ENCODE results near the gene CYTH1. TPM values are rescaled to one million over a fixed set of nuclear protein-coding genes. Genes with fewer than 3 reads are reported as not detected.

The CYTH1 gene
- total and polyA plus RNA-seq, 10 donors, result 66.9 to 169 (median 131) TPM

DNA sequence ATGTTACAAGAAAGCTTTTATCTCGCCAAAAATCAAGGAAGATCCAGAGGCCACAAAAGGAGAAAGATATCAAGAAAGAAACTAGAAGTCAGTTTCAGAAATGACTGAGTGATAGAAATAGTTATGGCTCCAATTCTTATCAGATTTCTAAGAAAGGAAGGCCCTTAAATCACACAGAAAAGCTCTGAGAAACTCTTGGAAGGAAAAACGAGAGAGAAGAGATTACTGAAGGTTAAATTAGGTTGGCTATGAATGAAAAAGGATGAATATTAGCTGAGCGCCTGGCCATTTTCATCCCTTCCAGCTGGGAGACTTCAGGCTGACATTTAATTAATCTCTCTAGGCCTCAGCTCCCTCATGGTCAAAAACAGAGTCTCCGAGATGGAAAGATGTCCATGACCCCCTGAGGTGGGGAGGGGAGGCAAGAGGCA, 72.3 kb downstream of the CYTH1 start:
- peaks cover 30 to 99% (median 69%) of the 10 kb centered on the region in 6 donors for H3K4me1 ChIP-seq
- peak overlapping the region in 6 of 8 donors; percentile 6 to 69 (median 50) for H3K27ac ChIP-seq
- no peaks in the 10 kb centered on the region for H3K9me3 ChIP-seq
- H3K4me3 ChIP-seq, result no peak overlapping the region
- DNase-seq, result no peak
- TF ChIP-seq POLR2A (IDR thresholded peaks at IDR 0.05), result no peak
- TF ChIP-seq, protein P1, sequence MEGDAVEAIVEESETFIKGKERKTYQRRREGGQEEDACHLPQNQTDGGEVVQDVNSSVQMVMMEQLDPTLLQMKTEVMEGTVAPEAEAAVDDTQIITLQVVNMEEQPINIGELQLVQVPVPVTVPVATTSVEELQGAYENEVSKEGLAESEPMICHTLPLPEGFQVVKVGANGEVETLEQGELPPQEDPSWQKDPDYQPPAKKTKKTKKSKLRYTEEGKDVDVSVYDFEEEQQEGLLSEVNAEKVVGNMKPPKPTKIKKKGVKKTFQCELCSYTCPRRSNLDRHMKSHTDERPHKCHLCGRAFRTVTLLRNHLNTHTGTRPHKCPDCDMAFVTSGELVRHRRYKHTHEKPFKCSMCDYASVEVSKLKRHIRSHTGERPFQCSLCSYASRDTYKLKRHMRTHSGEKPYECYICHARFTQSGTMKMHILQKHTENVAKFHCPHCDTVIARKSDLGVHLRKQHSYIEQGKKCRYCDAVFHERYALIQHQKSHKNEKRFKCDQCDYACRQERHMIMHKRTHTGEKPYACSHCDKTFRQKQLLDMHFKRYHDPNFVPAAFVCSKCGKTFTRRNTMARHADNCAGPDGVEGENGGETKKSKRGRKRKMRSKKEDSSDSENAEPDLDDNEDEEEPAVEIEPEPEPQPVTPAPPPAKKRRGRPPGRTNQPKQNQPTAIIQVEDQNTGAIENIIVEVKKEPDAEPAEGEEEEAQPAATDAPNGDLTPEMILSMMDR (IDR thresholded peaks at IDR 0.05 in 8 of 11, conservative IDR thresholded peaks at IDR 0.05 in 3 of 11), result no peak
- TF ChIP-seq POLR2AphosphoS5 (IDR thresholded peaks at IDR 0.05), result no peak
- intact Hi-C loops (cut with DNase I; ENCODE audit: low total_unique reads), result loop anchor here (2.0 kb wide), 1 partner anchor 213 kb away; no protein-coding TSS in a partner anchor
- peaks cover 0 to 49% (median 29%) of the 10 kb centered on the region in 6 donors for H3K36me3 ChIP-seq
- H3K27me3 ChIP-seq (replicated peaks in 1 of 7), result no peaks in the 10 kb centered on the region
- WGBS, 5 donors, result 62 to 71% (median 66%) methylated on average over 4 of the region's 4 CpGs

DNA sequence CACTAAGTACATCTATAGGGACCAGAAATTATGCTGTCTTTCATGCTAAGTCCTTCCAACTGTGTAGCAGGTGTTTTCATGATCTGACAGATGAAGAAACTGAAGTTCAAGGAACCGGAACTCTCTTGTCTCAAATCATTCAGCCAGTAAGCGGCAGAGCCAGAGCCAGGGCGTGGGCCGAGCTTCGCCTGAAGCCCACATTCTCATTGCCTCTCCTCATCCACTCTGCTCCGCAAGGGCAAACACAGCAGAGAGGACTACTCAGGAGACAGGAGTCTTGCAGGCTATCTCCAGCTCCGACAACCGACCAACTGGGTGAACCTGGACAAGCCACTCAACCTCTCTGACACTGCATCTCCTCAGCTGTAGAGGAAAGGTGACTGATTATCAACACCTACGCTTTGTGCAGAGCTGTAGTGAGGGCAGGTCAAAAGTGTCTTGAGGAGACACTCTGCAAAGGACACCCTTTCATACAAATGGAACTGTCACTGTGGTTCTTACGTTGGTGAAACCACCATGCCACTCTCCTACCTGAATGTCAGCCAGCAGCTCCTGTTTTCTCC, 72.9 kb downstream of the CYTH1 start:
- peak overlapping the region in 7 of 8 donors; percentile 10 to 69 (median 46) for H3K27ac ChIP-seq
- TF ChIP-seq POLR2AphosphoS5 (IDR thresholded peaks at IDR 0.05) (peak in 2 of 3 donors; percentile 17 to 25), POLR2A (IDR thresholded peaks at IDR 0.05) (no peak)

DNA sequence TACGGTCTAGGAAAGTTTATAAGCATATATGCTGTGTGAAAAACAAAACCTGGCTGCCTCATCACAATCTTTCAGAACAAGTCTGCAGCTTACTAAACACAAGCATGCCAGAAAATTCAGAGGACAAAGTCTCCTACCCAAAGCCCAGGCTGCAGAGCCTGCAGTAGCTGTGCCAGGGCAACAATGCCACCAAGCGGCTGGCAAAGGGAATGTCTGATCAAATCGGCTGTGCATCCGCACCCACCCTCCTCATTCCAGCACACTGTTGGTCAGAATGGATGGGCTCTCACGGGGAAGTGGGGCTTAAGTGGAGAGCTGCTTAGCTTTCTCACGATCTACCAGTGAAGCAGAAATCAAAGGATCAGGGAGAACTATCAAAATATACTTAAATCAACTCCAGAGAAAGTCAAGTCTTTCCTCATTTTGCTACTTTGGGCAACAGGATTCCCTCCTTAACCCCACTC, 73.5 kb downstream of the CYTH1 start:
- H3K36me3 ChIP-seq, result peaks cover 0 to 61% (median 40%) of the 10 kb centered on the region in 6 donors
- H3K4me1 ChIP-seq, result peaks cover 23 to 87% (median 58%) of the 10 kb centered on the region in 6 donors
- intact Hi-C loops (cut with DNase I; ENCODE audit: low total_unique reads), result no loop called here
- 13 to 40% (median 17%) methylated on average over 3 to 6 of the region's 6 CpGs for WGBS, 5 donors
- peak; percentile 88 for DNase-seq
- H3K4me3 ChIP-seq, result no peak overlapping the region
- H3K27ac ChIP-seq, result peak overlapping the region in 7 of 8 donors; percentile 10 to 69 (median 46)
- no peaks in the 10 kb centered on the region for H3K9me3 ChIP-seq
- no peaks in the 10 kb centered on the region for H3K27me3 ChIP-seq (replicated peaks in 1 of 7)
- peak in 2 of 3 donors; percentile 53 to 71 for TF ChIP-seq POLR2AphosphoS5 (IDR thresholded peaks at IDR 0.05)
- no peak for TF ChIP-seq POLR2A (IDR thresholded peaks at IDR 0.05)
- TF ChIP-seq, protein P1 (IDR thresholded peaks at IDR 0.05 in 8 of 11, conservative IDR thresholded peaks at IDR 0.05 in 3 of 11), result peak; percentile 52 to 84 (median 79)

More for the DNA sequence above, 72.9 kb downstream of the CYTH1 start:
- DNase-seq, result no peak
- intact Hi-C loops (cut with DNase I; ENCODE audit: low total_unique reads), result no loop called here
- no peaks in the 10 kb centered on the region for H3K27me3 ChIP-seq (replicated peaks in 1 of 7)
- peaks cover 0 to 55% (median 35%) of the 10 kb centered on the region in 6 donors for H3K36me3 ChIP-seq
- H3K4me1 ChIP-seq, result peaks cover 25 to 93% (median 64%) of the 10 kb centered on the region in 6 donors
- 64 to 77% (median 69%) methylated on average over 8 to 10 of the region's 10 CpGs for WGBS, 5 donors
- no peaks in the 10 kb centered on the region for H3K9me3 ChIP-seq
- H3K4me3 ChIP-seq, result no peak overlapping the region

DNA sequence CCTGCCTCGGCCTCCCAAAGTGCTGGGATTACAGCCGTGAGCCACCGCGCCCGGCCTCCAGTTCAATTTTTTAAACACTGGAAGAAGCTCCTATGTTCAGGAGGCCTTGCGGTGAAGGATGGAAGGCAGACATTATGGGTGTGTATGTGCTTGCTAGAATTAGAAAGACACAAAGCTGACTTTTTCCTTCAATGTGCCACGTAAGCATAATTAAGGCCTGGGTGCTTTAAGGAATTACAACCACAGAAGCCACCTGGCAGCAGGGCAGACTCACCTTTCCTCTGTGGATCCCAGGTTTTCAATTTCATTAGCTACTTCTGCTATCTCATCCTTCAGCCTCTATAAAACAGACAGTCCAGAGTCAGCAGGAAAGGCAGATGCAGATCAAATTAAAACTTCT, 74.2 kb downstream of the CYTH1 start:
- WGBS, 5 donors, result 90 to 99% (median 96%) methylated on average over 7 of the region's 7 CpGs
- H3K4me1 ChIP-seq, result peaks cover 23 to 80% (median 56%) of the 10 kb centered on the region in 6 donors
- intact Hi-C loops (cut with DNase I; ENCODE audit: low total_unique reads), result no loop called here
- H3K9me3 ChIP-seq, result no peaks in the 10 kb centered on the region
- peaks cover 0 to 68% (median 41%) of the 10 kb centered on the region in 6 donors for H3K36me3 ChIP-seq
- H3K4me3 ChIP-seq, result no peak overlapping the region
- TF ChIP-seq, protein P1 (IDR thresholded peaks at IDR 0.05 in 8 of 11, conservative IDR thresholded peaks at IDR 0.05 in 3 of 11), result no peak
- TF ChIP-seq POLR2AphosphoS5 (IDR thresholded peaks at IDR 0.05), result no peak
- no peak for TF ChIP-seq POLR2A (IDR thresholded peaks at IDR 0.05)
- no peaks in the 10 kb centered on the region for H3K27me3 ChIP-seq (replicated peaks in 1 of 7)
- H3K27ac ChIP-seq, result peak overlapping the region in 5 of 8 donors; percentile 10 to 69 (median 46)
- DNase-seq, result no peak

Measured in spleen (tissue), 11 donors.